HCT116 (cell line): Measurements from ENCODE around the gene LRRFIP2. TPM values are rescaled to one million over a fixed set of nuclear protein-coding genes. Genes with fewer than 3 reads are reported as not detected.

Experiments
- ATAC-seq: fragments of 200-7000 bp; cut with Tn5 transposase; 2 replicates; pipeline ENCODE4 v1.9.1; 2020; ENCODE audit warnings: mild to moderate bottlenecking, moderate library complexity
- BruUV-seq: library from RNA; stranded (reverse); fragments of 400-500 nt; replicated peaks from 2 replicates; lab custom pipeline; 2021; lab: Mats Ljungman, UMichigan
- CTCF ChIA-PET: fragments of 300-600 bp; sonication (Branson Sonifier 250); formaldehyde crosslinking; loops from one replicate; lab custom pipeline; 2021; ENCODE audit warnings: antibody characterized with exemption; lab: Charles Lee
- POLR2A ChIA-PET: fragments of 300-600, 350-600 bp; sonication (Branson Sonifier 250); formaldehyde crosslinking; loops from one replicate; lab custom pipeline; 2021; ENCODE audit warnings: antibody characterized with exemption; lab: Charles Lee
- RAD21 ChIA-PET, 2 experiments: fragments of 300-600 bp; sonication (Branson Sonifier 250); formaldehyde crosslinking; loops; one replicate each; lab custom pipeline; 2023; ENCODE audit warnings: low total read pairs in 2 of 2; ENCODE audit not compliant: uncharacterized antibody in 2 of 2, unreplicated experiment in 2 of 2, low non-redundant PET in 1 of 2; lab: Charles Lee
- DNase-seq: peaks from one replicate; pipeline ENCODE4 v3.0.0-alpha.2; 2010; ENCODE audit warnings: low read depth, low spot score
- H2AFZ ChIP-seq: fragments of 200-600 bp; shearing (Covaris generic), sonication (generic); 2 replicates; pipeline ENCODE4 v1.6.1; 2017; ENCODE audit warnings: low read depth, mixed run types, mixed read lengths, antibody characterized with exemption, low read length; ENCODE audit not compliant: poor library complexity, severe bottlenecking
- H3K27ac ChIP-seq: 2 replicates; pipeline ENCODE4 v1.5.1; 2012; ENCODE audit warnings: low read depth, low read length
- H3K27me3 ChIP-seq: fragments of 200-600 bp; sonication (generic); 2 replicates; pipeline ENCODE4 v1.6.1; 2016; ENCODE audit warnings: mixed run types, low read length, mixed read lengths; ENCODE audit not compliant: insufficient read depth
- H3K36me3 ChIP-seq, 2 experiments: fragments of 200-500 bp in 1 of 2; fragments of 200-600 bp in 1 of 2; sonication (Bioruptor generic) in 1 of 2; sonication (generic) in 1 of 2; 2 replicates each; pipeline versions ENCODE4 v1.5.1 to v1.6.1; 2014 to 2016; ENCODE audit warnings: low read length in 2 of 2, inconsistent platforms in 1 of 2, mixed read lengths in 1 of 2, mixed run types in 1 of 2; ENCODE audit not compliant: insufficient read depth in 2 of 2, control insufficient read depth in 1 of 2
- H3K4me1 ChIP-seq, 2 experiments: fragments of 200-600 bp in 1 of 2; sonication (generic) in 1 of 2; 2 replicates each; pipeline versions ENCODE4 v1.5.1 to v1.6.1; 2012 to 2017; ENCODE audit warnings: low read length in 2 of 2, inconsistent platforms in 1 of 2, mild to moderate bottlenecking in 1 of 2, mixed read lengths in 1 of 2, mixed run types in 1 of 2, moderate library complexity in 1 of 2; ENCODE audit not compliant: insufficient read depth in 2 of 2, control insufficient read depth in 1 of 2
- H3K4me2 ChIP-seq: fragments of 200-600 bp; sonication (generic); 2 replicates; pipeline ENCODE4 v1.6.1; 2017; ENCODE audit warnings: mixed run types, low read length, mixed read lengths
- H3K4me3 ChIP-seq, 2 experiments: fragments of 200-600 bp in 1 of 2; sonication (generic) in 1 of 2; replicated peaks in 1 of 2; 2 replicates each; pipeline ENCODE4 v1.5.1; 2011 to 2016; ENCODE audit warnings: low read length in 2 of 2, control low read depth in 1 of 2, low read depth in 1 of 2, mild to moderate bottlenecking in 1 of 2, mixed read lengths in 1 of 2, mixed run types in 1 of 2
- H3K79me2 ChIP-seq: fragments of 200-600 bp; sonication (generic); 2 replicates; pipeline ENCODE4 v1.6.1; 2017; ENCODE audit warnings: mild to moderate bottlenecking, mixed run types, low read length, moderate library complexity, mixed read lengths; ENCODE audit not compliant: insufficient read depth
- H3K9ac ChIP-seq: fragments of 200-600 bp; sonication (generic); 2 replicates; pipeline ENCODE4 v1.6.1; 2016; ENCODE audit warnings: low read length, mixed read lengths
- H3K9me2 ChIP-seq: fragments of 200-600 bp; sonication (generic), shearing (Covaris generic); 2 replicates; pipeline ENCODE4 v1.6.1; 2017; ENCODE audit warnings: mixed run types, mild to moderate bottlenecking, moderate library complexity; ENCODE audit not compliant: insufficient read depth
- H3K9me3 ChIP-seq, 2 experiments: fragments of 200-500 bp in 1 of 2; fragments of 200-600 bp in 1 of 2; sonication (Bioruptor generic) in 1 of 2; sonication (generic) in 1 of 2; 2 replicates each; pipeline ENCODE4 v1.6.1; 2014 to 2017; ENCODE audit warnings: low read length in 2 of 2, mixed read lengths in 2 of 2, inconsistent platforms in 1 of 2, low read depth in 1 of 2, mild to moderate bottlenecking in 1 of 2, mixed run types in 1 of 2, moderate library complexity in 1 of 2; ENCODE audit not compliant: control insufficient read depth in 1 of 2, insufficient read depth in 1 of 2
- H4K20me1 ChIP-seq: fragments of 200-600 bp; sonication (generic), shearing (Covaris generic); 2 replicates; pipeline ENCODE4 v1.6.1; 2017; ENCODE audit warnings: mixed run types, mild to moderate bottlenecking, moderate library complexity; ENCODE audit not compliant: insufficient read depth
- ATF3 ChIP-seq: IDR thresholded peaks from 2 replicates; pipeline ENCODE4 v1.6.1; 2012
- CBX3 ChIP-seq: IDR thresholded peaks from 2 replicates; pipeline ENCODE4 v1.6.1; 2012; ENCODE audit warnings: low read depth
- CEBPB ChIP-seq: IDR thresholded peaks from 2 replicates; pipeline ENCODE4 v1.6.1; 2012; ENCODE audit warnings: low read depth
- CTCF ChIP-seq, 3 experiments: fragments of 200-600 bp in 1 of 3; sonication (generic) in 1 of 3; IDR thresholded peaks in 2 of 3; conservative IDR thresholded peaks in 1 of 3; 2 replicates each; pipeline ENCODE4 v1.5.1; 2012 to 2017; ENCODE audit warnings: low read depth in 2 of 3, low read length in 2 of 3, antibody characterized with exemption in 1 of 3, borderline replicate concordance in 1 of 3, control low read depth in 1 of 3, mild to moderate bottlenecking in 1 of 3, mixed read lengths in 1 of 3, mixed run types in 1 of 3, moderate library complexity in 1 of 3; ENCODE audit not compliant: insufficient read depth in 1 of 3
- ELF1 ChIP-seq: IDR thresholded peaks from 2 replicates; pipeline ENCODE4 v1.6.1; 2012; ENCODE audit warnings: low read depth, borderline replicate concordance
- EZH2phosphoT487 ChIP-seq: fragments of 200-600 bp; IDR thresholded peaks from 2 replicates; pipeline ENCODE4 v1.6.1; 2018; ENCODE audit warnings: antibody characterized with exemption, borderline replicate concordance
- FOSL1 ChIP-seq: IDR thresholded peaks from 2 replicates; pipeline ENCODE4 v1.6.1; 2012; ENCODE audit warnings: low read depth
- JUND ChIP-seq: IDR thresholded peaks from 2 replicates; pipeline ENCODE4 v1.6.1; 2012
- MAX ChIP-seq: IDR thresholded peaks from 2 replicates; pipeline ENCODE4 v1.6.1; 2012
- RAD21 ChIP-seq: IDR thresholded peaks from 2 replicates; pipeline ENCODE4 v1.6.1; 2012; ENCODE audit warnings: low read depth, mild to moderate bottlenecking
- SIN3A ChIP-seq: IDR thresholded peaks from 2 replicates; pipeline ENCODE4 v1.6.1; 2012; ENCODE audit warnings: low read depth
- SP1 ChIP-seq: IDR thresholded peaks from 2 replicates; pipeline ENCODE4 v1.6.1; 2012; ENCODE audit warnings: low read depth
- SRF ChIP-seq: IDR thresholded peaks from 2 replicates; pipeline ENCODE4 v1.6.1; 2012; ENCODE audit warnings: low read depth
- TCF7L2 ChIP-seq: IDR thresholded peaks from 2 replicates; pipeline ENCODE4 v1.7.0; 2011; ENCODE audit warnings: borderline replicate concordance, inconsistent platforms; ENCODE audit not compliant: insufficient read depth, insufficient read length; ENCODE audit errors: extremely low read depth
- YY1 ChIP-seq: IDR thresholded peaks from 2 replicates; pipeline ENCODE4 v1.6.1; 2011; ENCODE audit warnings: low read length, low read depth, moderate library complexity, mild to moderate bottlenecking; ENCODE audit not compliant: insufficient replicate concordance; ENCODE audit errors: extremely low read depth
- ZBTB33 ChIP-seq: IDR thresholded peaks from 2 replicates; pipeline ENCODE4 v1.6.1; 2011; ENCODE audit warnings: mild to moderate bottlenecking, low read length, moderate library complexity; ENCODE audit not compliant: insufficient replicate concordance; ENCODE audit errors: extremely low read depth
- ZFX ChIP-seq: fragments of 450-650 bp; IDR thresholded peaks from 2 replicates; pipeline ENCODE4 v1.6.1; 2017
- ZNF274 ChIP-seq: fragments of 200-500 bp; sonication (Bioruptor generic); IDR thresholded peaks from 2 replicates; pipeline ENCODE4 v1.6.1; 2014; ENCODE audit warnings: mild to moderate bottlenecking, low read depth, low read length, inconsistent platforms
- intact Hi-C: fragments of 100-400 bp; cut with micrococcal nuclease; formaldehyde crosslinking; loops from 2 replicates; pipeline ENCODE4 v1.10.0; 2022
- total RNA-seq: library from RNA; stranded (reverse); gene quantifications from one replicate; pipeline ENCODE4 v1.2.1, GENCODE V29; 2021; ENCODE audit not compliant: unreplicated experiment

Gene LRRFIP2
- total RNA-seq, 1 experiment from 2014 or later = 27.0 TPM

GRCh38 chr3:37139567-37140052 is 34.8 kb downstream of the LRRFIP2 start:
- Histone ChIP-seq H3K9me2 (no peaks in the 10 kb centered on the region), H2AFZ (no peak overlapping the region), H3K9ac (no peak overlapping the region), H3K4me3 (no peak overlapping the region), H3K9me3 (no peaks in the 10 kb centered on the region), H3K79me2 (peaks cover 8% of the 10 kb centered on the region; the same call in 1 of the 2 replicates), H3K36me3 (no peaks in the 10 kb centered on the region), H4K20me1 (no peaks in the 10 kb centered on the region), H3K27me3 (no peaks in the 10 kb centered on the region), H3K4me2 (no peak overlapping the region), H3K4me1 (no peaks in the 10 kb centered on the region), H3K27ac (no peak overlapping the region)
- CTCF ChIA-PET = no interaction called here
- POLR2A ChIA-PET = no interaction called here
- intact Hi-C loops = no loop called here
- ATAC-seq (no peak), DNase-seq (no peak)
- no TSS peak for BruUV-seq
- TF ChIP-seq FOSL1 = no peak
- no peak for TF ChIP-seq CTCF (IDR thresholded peaks at IDR 0.05 in 2 of 3, conservative IDR thresholded peaks at IDR 0.05 in 1 of 3; ENCODE audit: borderline replicate concordance in 1 of 3, insufficient read depth in 1 of 3, low read depth in 2 of 3, low read length in 2 of 3)
- TF ChIP-seq SP1 = no peak
- TF ChIP-seq JUND = no peak
- no peak for TF ChIP-seq ZFX
- TF ChIP-seq TCF7L2 = no peak
- no peak for TF ChIP-seq RAD21
- no peak for TF ChIP-seq EZH2phosphoT487
- no peak for TF ChIP-seq ATF3
- TF ChIP-seq ZNF274 = no peak
- no peak for TF ChIP-seq CBX3
- no peak for TF ChIP-seq SRF
- no peak for TF ChIP-seq SIN3A
- no peak for TF ChIP-seq MAX
- TF ChIP-seq YY1 = no peak
- no peak for TF ChIP-seq ELF1
- TF ChIP-seq ZBTB33 = no peak
- TF ChIP-seq CEBPB = no peak
- RAD21 ChIA-PET = no interaction called here
